ENCODE results near the gene AKAP6.

Gene AKAP6

DNA sequence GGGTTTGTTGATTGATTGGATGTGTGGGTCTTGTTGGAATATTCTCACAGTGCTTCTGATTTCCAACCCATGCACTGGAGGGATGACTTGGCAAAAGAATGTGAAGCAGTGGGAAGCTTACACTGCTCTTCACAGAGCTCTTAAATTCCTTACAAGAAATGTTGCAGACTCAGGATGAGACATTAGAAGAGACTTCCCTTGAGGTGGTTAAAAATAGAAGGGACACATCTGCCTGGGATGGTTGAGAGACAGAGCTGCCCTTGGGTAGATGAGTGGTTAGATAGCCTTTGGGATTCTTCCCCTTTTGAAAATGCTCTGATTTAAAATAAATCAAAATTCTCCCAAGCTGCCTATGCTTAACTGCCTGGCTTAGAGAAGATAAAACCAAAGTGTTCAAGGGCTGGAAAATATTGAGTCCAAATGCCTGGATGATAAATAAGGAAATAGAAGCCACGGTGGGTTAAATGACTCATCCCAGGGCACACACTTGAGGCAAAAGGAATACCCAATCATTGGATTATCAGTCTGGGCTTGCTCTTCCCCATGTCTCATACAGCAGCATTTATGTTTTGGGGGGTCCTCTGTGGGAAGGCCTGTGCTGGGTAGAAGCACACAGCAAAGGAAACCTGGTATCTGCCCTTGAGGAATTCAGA is 264.3 kb downstream of the AKAP6 start:
- DNase-seq: no peak

DNA sequence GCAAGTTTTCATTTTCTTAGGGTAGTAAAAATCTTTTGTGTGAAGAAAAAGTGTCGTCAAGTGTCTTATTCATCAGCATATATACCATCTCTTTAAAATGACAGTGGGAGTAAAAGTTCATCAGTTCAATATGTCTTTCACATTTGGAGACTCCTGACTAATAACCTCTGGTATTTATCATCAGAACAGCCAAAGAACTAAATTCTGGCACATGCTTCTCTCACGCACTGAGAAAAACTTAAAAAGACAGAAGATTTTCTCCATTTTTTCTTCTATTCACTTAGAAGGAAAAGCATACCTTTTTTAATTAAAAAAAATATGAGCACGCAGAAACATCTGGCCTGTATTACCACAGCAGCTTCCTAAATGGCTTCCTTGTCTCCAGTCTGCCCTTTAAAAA is 265.7 kb downstream of the AKAP6 start:
- no peak for DNase-seq

GRCh38 chr14:32595497-32595896 is 266.4 kb downstream of the AKAP6 start:
- DNase-seq: no peak

GRCh38 chr14:32596390-32596789 is 267.3 kb downstream of the AKAP6 start:
- no peak for DNase-seq

- DNase-seq: no peak
Observed at GRCh38 chr14:32597771-32598170, 268.7 kb downstream of the AKAP6 start.

DNA sequence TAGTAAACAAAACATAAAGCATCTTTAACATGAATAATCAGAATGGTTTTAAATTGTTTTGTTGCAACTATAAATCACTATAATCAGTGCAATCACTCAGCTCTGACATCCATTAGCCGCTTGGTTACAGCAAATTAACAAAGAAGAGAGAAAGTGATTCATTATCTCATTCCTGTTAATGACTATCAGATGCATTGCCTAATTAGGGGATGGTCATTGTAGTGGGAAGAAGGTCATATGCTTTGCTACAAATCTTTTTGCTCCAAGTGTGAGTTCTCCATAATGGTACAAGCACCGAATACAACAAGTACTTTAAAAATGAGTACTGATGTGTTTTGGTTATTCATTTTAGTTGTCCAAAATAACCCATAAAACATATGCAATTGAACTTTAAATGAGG is 272.0 kb downstream of the AKAP6 start:
- no peak for DNase-seq

DNA sequence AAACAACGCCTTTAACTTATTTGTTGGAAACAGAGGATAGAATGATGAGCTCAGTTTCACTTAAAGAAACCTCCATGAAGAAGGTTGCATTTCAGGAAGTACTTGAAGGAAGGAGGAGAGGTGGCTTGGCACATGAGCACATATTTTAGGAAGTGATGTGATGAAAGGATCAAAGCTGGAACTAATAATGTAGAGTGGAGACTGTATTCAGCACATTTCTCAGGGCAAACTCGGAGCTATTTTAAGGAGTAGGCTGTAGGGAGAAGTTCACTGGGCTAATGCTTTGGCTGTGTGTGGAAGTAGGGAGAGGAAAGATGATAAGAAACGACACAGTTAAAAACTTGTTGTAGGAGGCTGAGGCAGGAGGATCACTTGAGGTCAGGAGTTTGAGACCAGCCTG is 272.8 kb downstream of the AKAP6 start:
- no peak for DNase-seq

DNA sequence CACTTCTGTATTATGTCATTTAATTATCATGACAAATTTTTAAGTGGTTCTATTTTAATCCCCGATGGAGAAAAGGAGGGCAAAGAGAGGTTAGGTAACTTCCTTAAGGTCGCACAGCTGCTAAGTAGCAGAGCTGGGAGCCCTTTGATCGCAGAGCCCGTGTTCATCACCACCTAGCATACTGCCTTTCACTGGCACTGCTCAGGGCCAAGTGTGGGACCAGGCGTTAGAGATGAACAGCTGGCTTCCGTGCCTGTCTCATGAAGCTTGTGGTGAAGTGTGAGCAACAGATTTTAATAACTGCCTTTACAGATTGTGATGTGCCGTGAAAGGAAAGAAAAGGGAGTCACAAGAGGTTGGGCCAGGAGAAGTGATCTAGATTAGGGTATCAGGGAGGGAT is 273.6 kb downstream of the AKAP6 start:
- DNase-seq: no peak

- DNase-seq: no peak
Observed at GRCh38 chr14:32603992-32604565, 275.0 kb downstream of the AKAP6 start.

DNA sequence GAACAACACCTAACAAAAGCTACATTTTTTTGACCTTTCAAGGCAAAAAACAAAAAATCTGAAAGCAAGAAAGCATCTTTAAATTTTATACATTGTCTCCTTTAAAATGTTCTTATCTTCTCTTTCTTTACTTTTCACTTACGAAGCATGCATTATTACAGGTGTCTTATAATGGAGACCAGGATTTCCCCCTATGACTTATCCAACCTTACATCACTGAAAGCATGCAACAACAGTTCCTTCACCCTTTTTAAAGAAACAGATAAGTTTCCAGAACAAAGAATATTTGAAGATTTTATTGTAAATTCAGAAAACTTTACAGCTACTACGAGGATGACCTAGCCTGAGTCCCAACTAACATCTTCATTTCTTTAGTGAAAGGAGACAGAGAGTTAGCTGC is 277.2 kb downstream of the AKAP6 start:
- DNase-seq: no peak

DNA sequence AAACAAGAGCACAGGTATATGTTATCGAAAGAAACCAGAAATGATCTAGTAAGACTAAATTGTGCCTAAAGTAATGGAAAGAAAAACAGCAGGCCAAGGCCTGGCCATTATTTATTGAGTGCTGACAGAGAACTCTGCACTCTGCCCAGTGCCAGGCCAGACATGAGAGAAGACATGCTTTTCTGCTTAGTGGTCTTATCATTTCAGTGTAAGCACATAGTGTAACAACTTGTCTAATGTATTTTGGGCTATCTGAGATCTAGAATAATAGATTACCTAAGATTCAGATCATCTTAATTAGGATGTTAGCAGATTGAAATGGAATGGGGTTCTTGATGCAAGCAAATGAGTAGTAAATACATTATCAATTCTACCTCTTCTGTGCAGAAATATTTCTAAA is 278.3 kb downstream of the AKAP6 start:
- no peak for DNase-seq

- no peak for DNase-seq
Observed at GRCh38 chr14:32608857-32609256, 279.8 kb downstream of the AKAP6 start.

DNA sequence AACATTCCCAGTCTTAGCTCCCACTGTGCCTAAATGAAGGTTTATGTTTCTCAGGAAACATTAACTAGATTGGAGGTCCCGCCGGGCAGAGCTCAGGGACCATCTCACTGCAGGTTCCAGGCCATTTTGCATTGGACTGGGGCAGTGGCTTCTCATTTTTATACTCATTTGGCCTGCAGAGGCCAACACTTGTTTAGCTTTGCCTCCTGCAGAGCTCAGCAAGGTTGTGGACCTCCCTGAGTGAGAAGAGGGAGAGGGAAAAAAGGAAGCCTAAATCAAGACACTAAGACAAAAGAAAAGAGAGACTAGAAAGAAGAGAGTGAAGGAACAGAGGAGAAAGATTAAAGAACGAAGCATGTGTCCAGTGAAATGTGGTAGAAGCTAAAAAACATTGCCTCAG is 280.3 kb downstream of the AKAP6 start:
- DNase-seq: no peak

DNA sequence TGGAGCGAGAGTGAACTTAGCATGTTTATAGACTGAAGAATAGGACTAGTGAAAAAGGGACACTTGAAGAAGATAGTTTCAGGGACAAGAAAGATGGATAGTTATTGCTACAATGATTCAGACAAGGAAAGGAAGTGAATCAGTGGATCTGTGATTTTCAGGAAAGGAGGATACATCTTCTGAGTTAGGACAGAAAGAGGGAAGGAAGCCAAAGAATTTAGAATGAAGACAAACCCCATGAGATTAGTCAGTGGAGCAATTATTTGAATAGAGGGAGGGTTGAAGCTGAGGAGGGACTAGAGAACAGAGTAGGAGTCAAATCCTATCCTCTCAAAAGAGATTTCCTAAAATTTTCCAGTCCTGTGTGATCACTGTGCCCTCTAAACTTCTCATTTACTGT is 282.7 kb downstream of the AKAP6 start:
- no peak for DNase-seq

- no peak for DNase-seq
Observed at GRCh38 chr14:32618991-32619390, 289.9 kb downstream of the AKAP6 start.

GRCh38 chr14:32620303-32620702 is 291.2 kb downstream of the AKAP6 start:
- DNase-seq: no peak

DNA sequence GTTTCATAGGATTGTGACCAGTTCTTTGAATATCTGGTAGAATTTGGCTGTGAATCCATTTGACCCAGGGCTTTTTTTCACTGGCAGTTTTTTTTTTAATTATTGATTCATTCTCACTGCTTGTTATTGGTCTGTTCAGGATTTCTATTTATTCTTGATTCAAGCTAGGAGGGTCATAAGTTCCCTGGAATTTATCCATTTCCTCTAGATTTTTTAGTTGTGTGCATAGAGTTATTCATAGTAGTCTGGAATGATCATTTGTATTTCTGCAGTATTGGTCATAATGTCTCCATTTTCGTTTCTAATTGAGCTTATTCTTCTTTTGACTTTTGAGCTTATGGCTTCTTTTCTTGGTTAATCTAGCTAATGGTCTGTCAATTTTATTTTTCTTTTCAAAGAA is 291.6 kb downstream of the AKAP6 start:
- no peak for DNase-seq

GRCh38 chr14:32621585-32621984 is 292.5 kb downstream of the AKAP6 start:
- no peak for DNase-seq

DNA sequence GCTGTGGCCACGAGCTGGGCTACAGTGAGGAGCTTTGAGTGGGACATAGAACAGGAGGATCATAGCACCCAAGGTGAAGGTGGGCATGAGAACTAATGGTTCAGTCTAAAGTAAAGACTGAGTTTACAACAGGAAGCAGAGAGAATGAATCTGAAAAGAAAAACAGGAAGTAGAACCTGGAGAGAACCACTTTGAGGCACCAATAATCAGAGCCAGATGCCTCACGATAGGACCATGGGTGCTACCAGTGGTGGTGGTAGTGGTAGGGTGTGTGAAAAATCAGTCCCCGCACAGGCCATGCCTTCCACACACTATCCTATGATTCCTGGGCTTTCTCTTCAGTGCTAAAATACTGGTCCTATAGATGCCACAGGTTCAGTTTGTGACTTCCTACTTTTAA is 293.6 kb downstream of the AKAP6 start:
- DNase-seq: no peak

- no peak for DNase-seq
Observed at GRCh38 chr14:32623300-32624093, 294.4 kb downstream of the AKAP6 start.

GRCh38 chr14:32625211-32625610 is 296.1 kb downstream of the AKAP6 start:
- DNase-seq: no peak

DNA sequence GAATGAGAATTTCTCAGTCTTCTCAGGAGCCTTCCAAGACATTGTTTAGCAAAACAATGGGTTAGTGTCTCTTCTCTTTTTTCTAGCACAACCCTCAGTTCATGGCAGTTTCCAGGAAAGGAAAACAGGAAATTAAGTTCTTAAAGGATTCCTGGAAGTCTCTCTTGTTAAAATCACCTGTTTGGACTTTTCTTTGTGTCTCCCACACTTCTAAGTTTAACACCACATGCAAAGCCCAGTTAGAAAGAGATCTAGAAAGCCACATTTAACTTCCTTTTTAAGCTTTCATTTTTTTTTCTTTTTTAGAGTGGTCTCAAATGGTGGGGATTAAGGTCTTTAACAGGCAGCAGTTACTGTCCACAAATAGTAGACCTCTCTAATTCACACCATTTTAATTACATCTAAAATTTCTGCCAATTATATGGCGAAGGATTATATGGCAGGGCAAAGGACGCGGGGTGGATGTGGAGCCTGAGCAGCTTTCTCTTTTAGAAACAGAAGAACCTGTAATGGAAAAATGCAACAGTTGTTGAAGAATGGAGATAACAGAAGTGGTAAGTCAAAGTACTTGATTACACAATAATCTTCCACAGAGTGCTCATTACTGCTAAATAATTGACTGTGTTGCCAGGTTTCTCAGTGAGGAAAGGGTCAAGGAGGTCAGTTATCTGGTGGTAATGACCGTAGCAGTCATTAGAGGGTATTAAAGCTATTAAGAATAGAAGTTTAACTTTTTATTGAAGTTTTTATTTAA is 298.6 kb downstream of the AKAP6 start:
- no peak for DNase-seq

DNA sequence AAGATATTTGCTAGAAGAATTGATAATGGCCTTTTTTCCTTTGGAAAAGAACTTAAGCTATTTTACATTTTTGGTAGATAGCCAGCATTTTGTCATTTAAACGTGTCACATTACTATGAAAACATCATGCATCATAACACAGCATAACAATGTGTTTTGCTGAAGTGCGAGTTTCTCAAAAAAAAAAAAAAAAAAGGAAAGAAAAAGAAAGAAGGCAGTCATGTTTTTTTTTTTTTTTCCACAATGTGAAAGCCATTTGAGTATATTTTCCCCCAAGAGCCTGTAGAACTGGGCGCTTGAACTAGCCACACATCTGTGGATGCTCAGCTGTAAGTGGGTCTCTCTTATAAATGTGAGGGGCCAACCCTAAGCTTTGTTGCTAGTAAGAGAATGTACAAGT is 300.1 kb downstream of the AKAP6 start:
- no peak for DNase-seq

DNA sequence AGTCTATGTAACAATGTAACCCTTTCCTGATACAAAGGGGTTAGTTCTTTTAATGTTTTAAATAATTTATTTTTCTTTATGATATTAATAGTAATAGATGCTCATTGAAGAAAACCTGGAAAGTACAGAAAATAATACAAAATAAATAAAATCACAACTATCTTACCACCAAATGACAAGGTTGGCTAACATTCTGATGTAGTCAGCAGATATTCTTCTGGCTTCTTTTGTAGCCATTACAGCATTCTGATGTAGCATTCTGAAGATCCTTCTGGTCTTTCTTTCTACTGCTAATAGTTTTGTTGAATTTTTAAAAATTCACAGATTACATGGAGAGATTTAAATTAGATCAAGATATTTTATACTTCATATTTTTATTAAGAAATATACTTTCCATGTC is 301.6 kb downstream of the AKAP6 start:
- no peak for DNase-seq

Data from CD4-positive, alpha-beta T cell treated with Interleukin-6 for 4 hours (primary cell).